Cerebellar cortex (tissue), 1 donor: ENCODE data around the gene PLEKHG5.
"Not testable (repeated sequence)": the region's sequence is repeated elsewhere in the genome, so short reads cannot be mapped to it uniquely, and the experiment has no call there.

Source experiments
- DNase-seq: peaks from one replicate; pipeline ENCODE4 v3.0.0-alpha.2; 2015; ENCODE audit warnings: low spot score

PLEKHG5 gene

GRCh38 chr1:6463120-6463412 is 28.4 kb downstream of the PLEKHG5 start:
- no peak for DNase-seq

DNA sequence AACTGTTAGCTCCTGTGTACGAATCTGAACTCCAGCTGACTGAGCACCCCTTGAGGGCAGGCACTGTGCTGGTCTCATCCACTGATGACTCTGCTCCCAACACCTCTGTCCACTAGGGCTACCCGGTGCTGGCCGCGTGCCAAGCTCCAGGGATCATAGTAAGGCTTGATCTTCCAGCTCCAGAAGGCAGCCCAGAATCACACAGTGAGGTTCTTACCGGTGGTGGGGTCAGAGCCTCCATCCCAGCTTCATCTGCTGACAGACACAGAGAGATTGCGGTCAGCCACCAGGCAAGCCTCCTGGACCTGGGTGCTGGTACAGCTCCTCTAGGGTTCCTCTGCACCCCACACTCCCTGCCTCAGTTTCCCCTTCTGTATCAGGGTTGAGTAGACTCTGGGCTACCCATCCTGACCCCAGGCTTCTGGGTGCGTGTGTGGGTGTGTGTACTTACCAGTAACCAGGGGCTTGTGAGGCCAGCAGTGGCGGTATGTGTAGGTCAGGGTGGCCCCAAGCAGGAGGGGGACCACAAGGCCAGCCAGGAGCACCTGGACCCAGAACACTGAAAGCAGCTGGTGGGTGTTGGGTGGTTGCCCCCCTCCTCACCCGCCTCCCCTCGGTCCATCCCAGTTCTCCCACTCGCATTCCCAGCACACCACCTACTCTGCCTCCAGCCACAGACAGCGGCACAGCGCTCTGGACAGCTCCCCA is 28.9 kb downstream of the PLEKHG5 start:
- DNase-seq = no peak

- no peak for DNase-seq
Measured at GRCh38 chr1:6461538-6462411, 29.7 kb downstream of the PLEKHG5 start.

- DNase-seq = no peak
Measured at GRCh38 chr1:6461051-6461530, 30.4 kb downstream of the PLEKHG5 start.

GRCh38 chr1:6460301-6461050 is 31.0 kb downstream of the PLEKHG5 start:
- no peak for DNase-seq

DNA sequence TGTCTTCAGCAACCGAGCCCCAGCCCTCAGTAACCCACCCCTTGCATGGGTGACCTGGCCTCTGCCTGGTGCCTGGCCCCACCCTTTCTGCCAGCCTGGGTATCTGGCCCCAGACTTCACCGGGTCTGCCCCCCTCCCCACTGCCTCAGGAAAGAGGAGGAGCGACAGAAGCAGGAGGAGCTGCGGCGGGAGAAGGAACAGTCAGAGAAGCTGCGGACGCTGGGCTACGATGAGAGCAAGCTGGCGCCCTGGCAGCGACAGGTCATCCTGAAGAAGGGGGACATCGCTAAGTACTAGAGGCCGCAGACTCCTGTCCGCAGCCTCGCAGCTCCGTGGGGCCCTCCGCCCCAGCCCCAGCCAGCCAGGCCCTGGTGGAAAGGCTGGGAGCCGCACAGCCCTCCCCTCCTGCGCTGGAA is 31.6 kb downstream of the PLEKHG5 start:
- DNase-seq = no peak

DNA sequence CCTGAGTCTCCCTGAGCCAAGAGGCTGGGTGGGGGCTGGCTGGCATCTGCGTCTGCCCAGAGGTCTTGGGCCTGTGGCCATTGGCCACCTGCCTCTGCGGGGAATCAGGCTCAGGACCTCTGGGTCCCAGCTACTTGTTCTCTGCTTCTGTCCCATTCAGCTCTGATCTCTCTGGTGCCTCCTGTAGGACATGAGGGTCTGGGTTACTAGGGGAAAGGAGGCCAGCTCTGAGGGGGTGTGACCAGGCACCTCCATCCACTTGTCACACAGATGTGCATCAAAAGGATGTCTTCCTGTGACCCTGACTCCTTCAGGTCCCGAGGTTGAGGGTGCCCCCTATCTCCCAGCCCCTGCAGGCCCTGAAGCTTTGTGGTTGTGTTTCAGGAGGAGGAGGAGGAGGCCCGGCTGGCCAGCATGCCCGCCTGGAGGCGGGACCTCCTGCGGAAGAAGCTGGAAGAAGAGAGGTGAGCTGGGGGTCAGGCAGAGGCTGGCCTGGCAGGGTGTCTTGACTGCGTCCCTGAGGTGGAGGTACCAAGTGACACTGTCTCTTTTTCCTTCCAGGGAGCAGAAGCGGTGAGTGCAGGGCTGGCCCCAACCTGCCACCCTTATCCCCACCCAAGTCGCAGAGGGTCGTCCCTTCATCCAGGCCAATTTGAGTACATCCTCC is 34.5 kb downstream of the PLEKHG5 start:
- DNase-seq = no peak

- not testable (repeated sequence) for DNase-seq
Measured at GRCh38 chr1:6455752-6456520, 35.5 kb downstream of the PLEKHG5 start.

DNA sequence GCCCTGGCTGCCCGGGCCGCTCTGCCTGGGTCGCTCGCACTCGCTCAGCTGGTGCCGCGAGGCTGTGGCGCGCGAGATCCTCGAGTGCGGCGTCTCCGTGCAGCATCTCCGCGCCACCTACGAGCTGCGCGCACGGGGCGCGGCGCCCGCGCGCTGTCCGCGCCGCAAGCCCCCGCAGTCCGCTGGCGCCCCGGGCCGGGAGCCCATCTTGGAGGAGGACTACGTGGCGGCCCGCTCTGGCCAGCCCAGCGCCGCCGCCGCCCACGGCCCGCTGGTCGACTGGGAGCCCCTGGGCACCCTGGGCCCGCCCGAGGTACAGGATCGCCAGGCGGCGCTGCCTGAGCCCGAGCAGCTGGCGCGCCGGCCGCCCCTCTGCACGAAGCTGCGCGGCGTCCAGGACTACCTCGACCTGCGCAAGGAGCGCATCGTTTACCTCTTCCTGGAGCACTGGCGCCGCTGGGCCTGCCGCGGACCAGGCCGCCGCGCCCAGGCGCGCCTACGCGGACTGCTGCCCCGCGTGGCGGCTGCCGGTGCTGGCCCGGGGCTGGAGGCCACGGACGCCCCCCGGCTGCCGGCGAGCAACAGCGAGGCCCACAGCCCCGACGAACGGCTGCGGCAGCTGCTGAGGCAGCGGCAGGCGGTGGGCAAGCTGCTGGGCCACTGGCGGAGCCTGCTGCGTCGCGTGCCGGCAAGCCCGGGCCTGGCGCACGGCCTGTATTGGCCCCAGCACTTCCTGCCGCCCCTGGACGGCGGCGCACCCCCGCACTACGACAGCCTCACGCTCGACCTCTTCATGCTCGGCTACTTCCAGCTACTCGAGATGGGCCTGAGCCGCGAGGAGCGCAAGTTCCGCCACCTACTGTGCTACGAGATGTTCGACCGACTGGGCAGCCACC is 36.4 kb downstream of the PLEKHG5 start:
- DNase-seq = no peak

DNA sequence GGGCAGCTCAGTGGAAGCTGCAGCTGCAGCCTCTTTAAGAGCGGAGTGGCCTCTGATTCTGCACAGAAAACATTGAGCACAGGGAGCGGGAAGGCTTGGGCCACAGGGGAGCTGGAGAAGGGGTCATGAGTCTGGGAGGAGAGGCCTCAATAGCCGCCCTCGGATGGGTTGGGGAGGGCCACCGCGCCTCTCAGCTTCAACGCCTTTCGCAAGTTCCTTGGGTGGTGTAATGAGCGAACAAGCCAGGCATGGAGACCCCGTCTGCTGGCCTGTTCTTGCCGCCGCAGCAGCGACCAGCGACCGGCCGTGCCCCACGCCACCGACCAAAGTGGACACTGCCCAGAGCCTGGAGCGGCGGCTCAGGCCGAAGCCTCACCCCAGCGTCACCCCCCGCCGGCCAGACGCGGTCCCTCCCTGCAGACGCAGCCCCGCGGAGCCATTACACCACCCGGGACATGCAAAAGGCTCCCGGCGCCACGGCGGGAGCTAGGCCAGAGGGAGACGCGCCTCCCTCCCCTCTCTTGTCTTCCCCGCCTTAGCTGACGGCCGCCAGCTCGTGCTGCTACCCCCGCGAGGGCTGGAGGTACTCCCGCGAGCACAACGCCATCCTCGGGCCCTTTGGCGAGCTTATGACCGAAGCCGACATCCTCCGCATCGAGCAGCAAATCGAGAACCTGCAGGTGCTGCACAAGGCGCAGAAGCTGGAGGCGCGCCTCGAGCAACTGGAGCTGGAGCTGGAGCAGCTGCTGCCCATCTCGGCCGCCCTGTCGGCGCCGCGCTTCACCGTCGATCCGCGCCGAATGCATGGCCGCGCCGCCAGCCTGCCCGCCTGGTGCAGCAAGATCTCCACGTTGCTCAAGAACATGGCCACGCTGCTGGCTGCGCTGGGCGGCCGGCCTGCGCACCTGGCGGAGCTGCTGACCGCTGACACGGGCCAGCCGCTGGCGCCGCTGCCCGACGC is 37.3 kb downstream of the PLEKHG5 start:
- not testable (repeated sequence) for DNase-seq

GRCh38 chr1:6450943-6451373 is 40.5 kb downstream of the PLEKHG5 start:
- DNase-seq = no peak

DNA sequence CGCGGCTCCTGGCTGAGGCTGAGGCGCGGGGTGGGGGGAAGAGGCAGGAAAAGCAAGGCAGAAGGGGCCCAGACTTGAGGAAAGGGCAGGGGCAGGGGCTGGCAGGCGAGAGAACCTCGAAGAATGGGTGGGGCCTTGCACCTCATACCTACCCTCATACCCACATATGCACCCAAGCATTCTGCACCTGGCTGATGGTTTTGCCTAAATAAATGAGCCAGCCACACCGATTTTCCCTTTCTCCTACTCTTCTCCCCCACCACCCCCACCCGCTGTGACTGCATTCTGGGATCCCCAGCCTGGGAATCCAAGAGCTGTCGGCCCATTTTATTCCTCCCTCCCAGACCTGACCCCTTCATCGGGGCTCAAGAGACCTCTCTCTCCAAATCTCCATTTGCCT is 41.0 kb downstream of the PLEKHG5 start:
- not testable (repeated sequence) for DNase-seq

GRCh38 chr1:6450005-6450450 is 41.4 kb downstream of the PLEKHG5 start:
- DNase-seq = no peak

DNA sequence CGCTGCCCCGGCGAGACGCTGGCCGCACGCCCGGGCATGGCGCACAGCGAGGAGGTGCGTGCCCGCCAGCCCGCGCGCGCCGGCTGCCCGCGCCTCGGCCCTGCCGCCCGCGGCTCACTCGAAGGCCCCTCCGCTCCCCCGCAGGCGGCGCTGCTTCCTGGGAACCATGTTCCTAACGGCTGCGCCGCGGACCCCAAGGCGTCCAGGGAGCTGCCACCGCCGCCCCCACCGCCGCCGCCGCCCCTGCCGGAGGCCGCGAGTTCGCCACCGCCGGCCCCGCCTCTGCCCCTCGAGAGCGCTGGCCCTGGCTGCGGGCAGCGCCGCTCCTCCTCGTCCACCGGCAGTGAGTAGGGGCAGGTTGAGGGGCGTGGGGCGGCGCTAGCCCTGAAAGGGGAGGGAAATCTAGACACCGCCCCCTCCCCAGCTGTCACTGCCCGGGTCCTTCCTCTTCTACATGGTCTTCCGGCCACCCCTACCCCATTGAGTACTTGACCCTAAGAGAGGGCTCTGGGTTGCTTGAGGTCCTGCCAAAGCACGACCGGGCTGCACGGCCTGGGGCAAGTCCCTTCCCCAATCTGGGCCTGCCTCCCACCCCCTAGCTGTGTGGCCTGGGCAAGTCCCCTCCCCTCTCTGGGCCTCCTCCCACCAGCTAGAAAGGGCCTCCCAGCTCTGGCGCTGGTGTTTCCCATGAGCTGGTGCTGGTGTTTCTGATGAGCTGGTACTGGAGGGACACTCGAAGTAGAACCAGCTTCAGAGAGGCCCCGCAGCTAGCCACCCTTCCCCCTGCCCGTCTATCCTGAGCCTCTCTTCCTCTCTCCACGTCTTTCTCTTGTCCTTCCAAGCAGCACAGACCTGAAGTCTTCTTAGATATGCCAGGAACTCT is 42.5 kb downstream of the PLEKHG5 start:
- no peak for DNase-seq

DNA sequence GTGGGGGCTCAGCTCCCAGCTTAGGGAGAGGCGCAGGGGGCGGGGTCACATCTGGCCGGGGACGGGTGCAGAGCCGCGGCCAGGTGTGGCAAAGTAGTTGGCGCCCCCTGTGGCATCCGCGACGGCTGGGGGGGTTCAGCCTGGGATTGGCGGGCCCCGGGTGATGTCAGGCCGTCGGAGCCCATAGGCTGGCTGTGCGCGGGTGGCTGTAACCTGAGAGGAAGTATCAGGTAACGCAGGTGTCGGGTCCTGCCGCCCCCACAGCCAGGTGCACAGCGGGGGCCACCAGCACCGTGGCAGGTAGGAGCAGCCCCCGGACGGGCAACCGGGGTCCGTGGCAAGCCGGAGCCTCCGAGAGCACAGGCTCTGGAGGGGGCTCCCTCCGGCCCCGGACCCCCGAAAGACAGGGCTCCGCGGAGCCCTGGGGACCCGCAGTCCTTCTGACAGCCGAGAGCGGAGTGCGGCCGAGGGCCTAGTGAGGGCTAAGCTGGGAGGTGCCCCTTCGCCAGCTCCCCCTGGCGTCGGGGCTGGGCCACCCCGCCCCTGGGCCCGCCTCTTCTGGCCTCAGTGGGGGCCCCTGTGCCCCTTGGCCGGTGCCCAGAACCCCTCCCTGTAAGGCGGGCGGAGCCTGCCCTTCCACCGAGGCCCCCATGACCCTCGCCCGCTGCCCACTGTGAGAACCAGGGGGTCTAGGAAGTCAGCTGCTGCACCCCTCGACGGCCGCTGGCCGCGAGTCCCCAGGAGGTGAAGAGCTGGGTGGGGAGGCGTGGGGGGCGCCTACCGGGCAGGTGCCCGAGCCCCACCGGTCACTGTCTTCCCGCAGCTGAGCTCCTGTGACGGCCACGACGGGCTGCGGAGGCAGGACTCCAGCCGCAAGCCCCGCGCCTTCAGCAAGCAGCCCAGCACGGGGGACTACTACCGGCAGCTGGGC is 43.4 kb downstream of the PLEKHG5 start:
- DNase-seq = no peak

DNA sequence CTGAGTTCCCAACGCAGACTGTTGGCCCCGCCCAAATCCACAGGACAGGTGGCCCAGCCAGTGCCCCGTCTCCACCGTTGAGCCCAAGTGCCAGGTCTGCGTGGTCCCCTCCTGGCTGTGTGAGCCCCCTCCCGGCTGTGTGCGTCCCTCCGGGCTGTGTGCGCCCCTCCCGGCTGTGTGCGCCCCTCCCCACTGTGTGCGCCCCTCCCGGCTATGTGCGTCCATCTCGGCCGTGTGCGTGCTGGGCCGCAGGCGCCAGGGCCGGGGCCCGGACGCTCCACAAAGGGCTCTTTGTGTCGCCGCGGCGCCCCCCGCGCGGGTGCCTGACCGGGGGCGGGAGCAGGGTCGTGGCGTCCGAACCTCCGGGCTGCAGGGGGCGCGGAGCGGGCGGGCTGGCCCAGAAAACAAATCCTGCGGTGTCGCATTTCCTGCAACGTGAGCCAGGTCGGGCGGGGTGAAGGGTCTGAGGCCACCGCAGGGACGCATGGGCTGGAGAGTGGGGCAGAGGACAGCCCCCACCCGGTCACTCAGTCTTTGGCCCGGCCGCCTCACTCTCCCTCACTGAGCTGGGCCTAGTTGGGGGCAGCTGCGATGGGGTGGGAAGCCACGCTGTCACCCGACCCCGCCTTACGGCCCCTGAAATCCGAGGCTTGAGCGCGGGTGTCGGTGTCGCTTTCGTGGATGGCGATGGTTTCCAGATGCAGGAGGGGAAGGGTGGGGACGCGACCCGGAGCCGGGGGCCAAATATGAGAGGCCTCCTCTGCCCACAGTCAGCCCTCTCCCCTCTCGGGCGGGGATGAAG is 44.2 kb downstream of the PLEKHG5 start:
- no peak for DNase-seq
